Measurements from ENCODE around the gene HOXC4. TPM values are rescaled to one million over a fixed set of nuclear protein-coding genes. Genes with fewer than 3 reads are reported as not detected.

HOXC4 gene
- total and polyA plus RNA-seq, 4 donors, result 0.18 to 0.86 (median 0.51) TPM

DNA sequence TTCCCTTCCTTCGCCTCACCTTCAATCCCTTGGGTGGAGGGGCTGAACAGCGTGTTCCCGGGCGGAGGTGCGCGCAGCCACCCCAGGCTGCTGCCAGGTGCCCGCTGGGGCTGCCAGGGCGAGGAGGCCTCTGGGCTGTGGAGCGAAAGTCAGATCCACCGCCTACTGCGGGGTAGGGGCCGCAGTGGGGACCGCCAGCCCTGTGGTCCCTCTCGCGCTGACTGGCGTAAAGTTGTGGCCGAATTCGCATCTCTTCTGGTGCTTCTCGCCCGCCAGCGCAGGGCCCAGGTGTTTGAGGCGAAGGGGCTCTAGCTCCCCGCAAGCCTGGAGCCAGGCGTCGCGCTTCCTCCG, 6.9 kb upstream of the HOXC4 start:
- no peak for DNase-seq
- Histone ChIP-seq H3K9me3 (ENCODE audit: control insufficient read depth in 4 of 4, insufficient read depth in 3 of 4, low read length in 3 of 4) (peaks cover 0 to 7% (median 0%) of the 10 kb centered on the region in 4 donors), H3K4me3 (no peak overlapping the region), H3K36me3 (ENCODE audit: control insufficient read depth in 4 of 4, insufficient read depth in 4 of 4, low read length in 4 of 4) (no peaks in the 10 kb centered on the region), H3K27me3 (ENCODE audit: control insufficient read depth in 3 of 3, insufficient read depth in 3 of 3, low read length in 2 of 3) (peaks cover 13 to 88% (median 77%) of the 10 kb centered on the region in 3 donors), H3K27ac (ENCODE audit: low read depth in 1 of 2, low read length in 1 of 2) (no peak overlapping the region), H3K9ac (ENCODE audit: insufficient read depth in 1 of 2, low read length in 2 of 2) (no peak overlapping the region), H3K4me1 (ENCODE audit: control insufficient read depth in 5 of 5, insufficient read depth in 5 of 5, low read length in 5 of 5) (peaks cover 0 to 47% (median 0%) of the 10 kb centered on the region in 5 donors)
- WGBS, 2 donors, result 12 to 17% methylated on average over 27 of the region's 27 CpGs
- no peak for ATAC-seq (ENCODE audit: insufficient read depth, low FRiP score)
- TF ChIP-seq CTCF (IDR thresholded peaks at IDR 0.05; ENCODE audit: control extremely low read depth, extremely low read depth), result no peak

DNA sequence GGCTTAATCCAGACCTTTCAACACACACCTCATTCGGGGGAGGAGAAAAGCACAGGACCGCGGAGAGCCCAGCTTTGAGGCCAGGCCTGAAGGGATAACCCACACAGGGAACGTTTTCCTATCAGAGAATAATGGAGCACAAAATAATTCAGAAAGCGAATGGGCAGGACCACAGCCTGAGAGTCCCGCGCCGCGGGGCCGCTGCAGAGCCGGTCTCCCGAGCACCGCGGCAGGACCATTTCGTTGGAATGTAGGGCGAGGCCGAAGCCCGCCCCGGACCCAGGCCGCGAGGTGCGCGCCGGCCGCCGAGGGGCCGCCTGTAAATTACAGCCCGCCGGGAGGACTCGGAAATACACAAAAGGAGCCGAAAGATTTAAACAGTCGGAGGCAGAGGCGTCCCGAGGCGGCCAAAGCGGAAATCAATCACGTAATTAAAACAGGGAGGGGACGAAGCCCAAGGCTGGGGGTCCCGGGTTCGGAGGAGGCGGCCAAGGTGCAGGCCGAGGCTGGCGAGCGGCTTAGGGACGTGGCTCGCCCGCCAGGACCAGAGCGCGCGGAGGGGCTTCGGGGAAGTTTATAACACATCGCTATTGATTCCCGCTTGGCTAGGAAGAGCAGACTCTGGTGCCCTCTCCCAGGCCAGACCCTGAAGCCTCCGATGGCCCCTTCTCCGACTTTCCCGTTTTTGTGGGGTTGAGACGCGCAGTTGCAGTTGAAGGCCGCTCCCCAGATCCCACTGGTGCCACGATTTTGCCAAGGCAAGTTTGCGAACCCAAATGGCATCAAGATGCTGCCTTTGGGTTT, 6.3 kb upstream of the HOXC4 start:
- DNase-seq (peak in 2 of 3 donors; percentile 28 to 38), ATAC-seq (ENCODE audit: insufficient read depth, low FRiP score) (no peak)
- H3K4me1 ChIP-seq (ENCODE audit: control insufficient read depth in 5 of 5, insufficient read depth in 5 of 5, low read length in 5 of 5), result peaks cover 0 to 53% (median 1%) of the 10 kb centered on the region in 5 donors
- no peaks in the 10 kb centered on the region for H3K36me3 ChIP-seq (ENCODE audit: control insufficient read depth in 4 of 4, insufficient read depth in 4 of 4, low read length in 4 of 4)
- H3K9ac ChIP-seq (ENCODE audit: insufficient read depth in 1 of 2, low read length in 2 of 2), result no peak overlapping the region
- TF ChIP-seq CTCF (IDR thresholded peaks at IDR 0.05; ENCODE audit: control extremely low read depth, extremely low read depth), result no peak
- no peak overlapping the region for H3K4me3 ChIP-seq
- peaks cover 0 to 7% (median 0%) of the 10 kb centered on the region in 4 donors for H3K9me3 ChIP-seq (ENCODE audit: control insufficient read depth in 4 of 4, insufficient read depth in 3 of 4, low read length in 3 of 4)
- H3K27me3 ChIP-seq (ENCODE audit: control insufficient read depth in 3 of 3, insufficient read depth in 3 of 3, low read length in 2 of 3), result peaks cover 13 to 93% (median 74%) of the 10 kb centered on the region in 3 donors
- WGBS, 2 donors, result 9 to 12% methylated on average over 60 to 61 of the region's 61 CpGs
- H3K27ac ChIP-seq (ENCODE audit: low read depth in 1 of 2, low read length in 1 of 2), result no peak overlapping the region

GRCh38 chr12:54047964-54048303, 5.7 kb upstream of the HOXC4 start:
- Histone ChIP-seq H3K9ac (ENCODE audit: insufficient read depth in 1 of 2, low read length in 2 of 2) (no peak overlapping the region), H3K4me3 (no peak overlapping the region), H3K27me3 (ENCODE audit: control insufficient read depth in 3 of 3, insufficient read depth in 3 of 3, low read length in 2 of 3) (peaks cover 8 to 97% (median 72%) of the 10 kb centered on the region in 3 donors), H3K36me3 (ENCODE audit: control insufficient read depth in 4 of 4, insufficient read depth in 4 of 4, low read length in 4 of 4) (no peaks in the 10 kb centered on the region), H3K9me3 (ENCODE audit: control insufficient read depth in 4 of 4, insufficient read depth in 3 of 4, low read length in 3 of 4) (peaks cover 0 to 7% (median 0%) of the 10 kb centered on the region in 4 donors), H3K4me1 (ENCODE audit: control insufficient read depth in 5 of 5, insufficient read depth in 5 of 5, low read length in 5 of 5) (peaks cover 0 to 57% (median 7%) of the 10 kb centered on the region in 5 donors), H3K27ac (ENCODE audit: low read depth in 1 of 2, low read length in 1 of 2) (no peak overlapping the region)
- 35 to 49% methylated on average over 8 of the region's 8 CpGs for WGBS, 2 donors
- ATAC-seq (ENCODE audit: insufficient read depth, low FRiP score), result no peak
- TF ChIP-seq CTCF (IDR thresholded peaks at IDR 0.05; ENCODE audit: control extremely low read depth, extremely low read depth), result no peak
- DNase-seq, result no peak
